Activated naive CD8-positive, alpha-beta T cell treated with anti-CD3 and anti-CD28 coated beads, Interleukin-2, amount 10 ng/mL, durations not matched to agents 7 days and 5 days (primary cell): ENCODE results near the gene CCDC116. TPM values are rescaled to one million over a fixed set of nuclear protein-coding genes. Genes with fewer than 3 reads are reported as not detected.
"Not testable (repeated sequence)": the region's sequence is repeated elsewhere in the genome, so short reads cannot be mapped to it uniquely, and the experiment has no call there.

ENCODE experiments used
- ATAC-seq: fragments of 150-1000 bp; cut with Tn5 transposase; one replicate; pipeline ENCODE4 v1.10.0; 2021; ENCODE audit warnings: low read depth, moderate library complexity
- POLR2A ChIA-PET: fragments of 350-600 bp; sonication (Branson Sonifier 250); formaldehyde crosslinking; loops from one replicate; lab custom pipeline; 2021; ENCODE audit warnings: antibody characterized with exemption; lab: Charles Lee
- DNase-seq: peaks from one replicate; pipeline ENCODE4 v3.0.0; 2021
- H3K27ac Mint-ChIP-seq: one replicate; pipeline ENCODE4 v1.8.0; 2022; ENCODE audit warnings: mild to moderate bottlenecking, mixed read lengths
- H3K27me3 Mint-ChIP-seq: one replicate; pipeline ENCODE4 v1.8.0; 2022; ENCODE audit warnings: mild to moderate bottlenecking, moderate library complexity, mixed read lengths
- H3K36me3 Mint-ChIP-seq: one replicate; pipeline ENCODE4 v1.8.0; 2021; ENCODE audit warnings: mild to moderate bottlenecking, mixed read lengths
- H3K4me1 Mint-ChIP-seq: one replicate; pipeline ENCODE4 v1.8.0; 2021; ENCODE audit warnings: mixed read lengths
- H3K4me3 Mint-ChIP-seq: one replicate; pipeline ENCODE4 v1.8.0; 2022; ENCODE audit warnings: mild to moderate bottlenecking, moderate library complexity, mixed read lengths
- H3K9me3 Mint-ChIP-seq: one replicate; pipeline ENCODE4 v1.8.0; 2021; ENCODE audit warnings: mixed read lengths
- total RNA-seq, 2 experiments: library from RNA; stranded (reverse); gene quantifications; one replicate each; pipeline ENCODE4 v1.2.3, GENCODE V29; 2021

Gene CCDC116
- under 1 TPM; 0.50 to 0.79 TPM for total RNA-seq

DNA sequence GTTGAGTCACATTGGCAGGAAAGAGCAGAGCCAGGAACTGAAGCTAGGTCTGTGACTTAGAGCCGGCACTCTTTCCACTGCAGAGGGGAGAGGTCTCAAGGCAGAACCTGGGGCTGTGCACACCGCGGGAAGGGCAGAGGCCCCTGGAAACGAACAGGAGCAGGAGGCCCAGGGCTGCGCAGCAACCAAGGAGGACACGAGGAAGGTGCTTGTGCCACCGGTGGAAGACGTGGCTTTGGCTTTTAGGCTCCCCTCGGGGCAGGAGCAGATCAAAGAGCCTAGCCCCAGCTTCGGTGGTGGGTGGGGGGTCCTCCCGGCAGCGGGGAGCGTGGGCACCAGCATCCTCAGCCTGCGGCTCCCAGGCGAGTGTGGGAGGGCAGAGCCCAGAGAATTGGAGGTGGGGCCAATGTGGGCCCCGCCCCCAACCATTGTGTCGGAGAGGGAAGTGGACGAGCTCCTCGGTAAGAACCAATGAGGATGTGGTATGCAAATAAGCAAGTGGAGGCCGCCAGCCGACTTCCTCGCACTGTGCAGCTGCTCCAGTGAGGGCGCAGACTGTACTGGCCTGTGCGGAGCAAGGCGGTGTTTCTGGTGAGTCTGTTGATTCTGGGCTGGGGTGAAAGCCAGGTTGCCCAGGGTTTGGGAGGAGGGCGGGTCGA is at the start of gene CCDC116:
Gene CCDC116 (plus strand): TSS at position 524 of the 659 bp plus-strand sequence. CDS start 422 bp downstream, outside the sequence.
- no peaks in the 10 kb centered on the region for H3K27me3 Mint-ChIP-seq
- ATAC-seq (peak; percentile 44), DNase-seq (peak; percentile 70)

GRCh38 chr22:21582801-21583740 is 49.5 kb upstream of the CCDC116 start:
- ATAC-seq: no peak
- Mint-ChIP-seq H3K27me3 (no peaks in the 10 kb centered on the region), H3K9me3 (no peaks in the 10 kb centered on the region), H3K36me3 (peaks cover 16% of the 10 kb centered on the region), H3K27ac (peak overlapping the region; percentile 4), H3K4me1 (peaks cover 27% of the 10 kb centered on the region), H3K4me3 (no peak overlapping the region)
- DNase-seq: no peak
- POLR2A ChIA-PET: no interaction called here

More for the DNA sequence above, at the start of gene CCDC116:
- Mint-ChIP-seq H3K4me1 (peaks cover 16% of the 10 kb centered on the region), H3K4me3 (peak within 1 kb of the TSS; percentile 19), H3K36me3 (peaks cover 10% of the 10 kb centered on the region), H3K9me3 (no peaks in the 10 kb centered on the region), H3K27ac (peak within 1 kb of the TSS; percentile 34)
- POLR2A ChIA-PET: interaction anchor here (7.0 kb wide), 1 partner anchor 10 kb away, joined by 94 read pairs; the partner anchor contains the start of gene SDF2L1

DNA sequence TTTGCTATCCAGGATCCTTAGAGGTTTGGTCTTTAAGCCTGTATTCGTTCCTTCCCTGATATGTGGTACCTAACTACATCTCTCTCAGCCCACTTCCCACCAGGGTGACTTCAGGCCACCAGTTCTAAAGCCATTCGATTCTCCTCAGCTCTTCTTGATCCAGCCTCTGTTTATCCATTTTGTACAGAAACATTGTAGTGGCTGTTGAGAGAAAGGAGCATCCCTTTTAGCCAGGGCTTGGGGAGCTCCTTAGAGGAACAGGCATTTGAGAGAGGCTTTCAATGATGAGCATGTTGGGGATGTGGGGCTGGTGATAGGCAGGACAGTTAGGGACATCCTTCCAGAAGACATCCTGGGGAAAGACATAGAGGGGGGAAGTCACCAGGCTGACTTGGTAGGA is 47.2 kb upstream of the CCDC116 start:
- Mint-ChIP-seq H3K4me3 (no peak overlapping the region), H3K9me3 (no peaks in the 10 kb centered on the region), H3K36me3 (peaks cover 12% of the 10 kb centered on the region), H3K27ac (peak overlapping the region; percentile 21), H3K27me3 (no peaks in the 10 kb centered on the region), H3K4me1 (peaks cover 31% of the 10 kb centered on the region)
- POLR2A ChIA-PET: no interaction called here
- ATAC-seq (no peak), DNase-seq (no peak)

DNA sequence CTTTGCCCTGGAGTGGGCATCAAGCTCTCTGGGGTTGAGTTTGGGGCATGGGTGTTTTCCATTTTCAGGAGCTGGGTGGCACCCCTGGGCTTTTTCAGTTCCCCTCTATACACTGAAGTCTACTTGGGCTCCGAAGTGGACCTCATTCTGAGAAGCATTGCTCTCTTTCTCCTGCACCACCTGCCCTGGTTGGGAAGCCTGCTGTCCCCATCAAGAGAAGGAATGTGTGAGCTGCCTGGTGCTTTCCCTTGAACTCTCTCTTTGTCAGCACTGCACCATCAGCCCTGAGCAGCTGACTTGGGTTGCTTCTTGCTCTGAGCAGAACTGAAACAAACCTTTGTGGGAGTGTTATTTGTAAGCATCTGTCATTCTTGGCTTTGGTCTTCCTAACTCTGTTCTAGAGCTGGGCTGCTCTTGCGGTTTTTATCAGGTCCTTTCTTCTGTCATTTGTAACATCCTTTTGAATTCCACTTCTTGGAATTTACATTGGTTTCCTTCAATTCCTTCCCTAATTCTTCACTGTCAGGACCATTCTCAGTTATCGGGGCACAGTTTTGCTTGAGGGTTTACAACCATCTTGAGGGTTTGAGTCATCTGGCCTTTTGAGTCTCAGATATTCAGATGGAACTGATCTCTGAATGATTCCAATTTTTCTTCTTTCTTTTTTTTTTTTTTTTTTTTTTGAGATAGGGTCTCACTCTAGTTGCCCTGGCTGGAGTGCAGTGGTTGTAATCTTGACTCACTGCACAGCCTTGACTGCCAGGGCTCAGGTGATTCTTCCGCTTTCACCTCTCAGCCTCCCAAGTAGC is 44.6 kb upstream of the CCDC116 start:
- POLR2A ChIA-PET: interaction anchor here (1.0 kb wide), 1 partner anchor 13 kb away, joined by 3 read pairs; no protein-coding TSS in a partner anchor
- Mint-ChIP-seq H3K27ac (peak overlapping the region; percentile 82), H3K4me3 (peak overlapping the region; percentile 29), H3K36me3 (peaks cover 12% of the 10 kb centered on the region), H3K9me3 (no peaks in the 10 kb centered on the region), H3K4me1 (peaks cover 40% of the 10 kb centered on the region), H3K27me3 (no peaks in the 10 kb centered on the region)
- DNase-seq (no peak), ATAC-seq (peak; percentile 91)

DNA sequence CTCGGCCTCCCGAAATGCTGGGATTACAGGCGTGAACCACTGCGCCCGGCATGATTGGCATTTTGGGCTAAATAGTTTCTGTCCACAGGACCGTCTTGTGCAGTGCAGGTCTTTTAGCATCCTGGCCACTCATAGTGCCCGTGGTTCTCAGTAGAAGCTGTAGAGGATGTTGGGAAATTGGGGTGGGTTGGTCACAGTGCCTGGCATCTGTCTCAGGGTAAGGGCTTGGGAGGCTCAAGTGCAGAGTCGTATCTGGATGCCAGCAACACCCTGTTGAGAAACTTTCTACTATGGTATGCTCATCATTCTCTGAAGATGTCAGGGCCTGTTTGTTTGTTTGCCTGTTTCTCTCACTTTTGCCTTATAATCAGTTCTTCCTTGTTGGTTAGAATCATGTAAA is 43.2 kb upstream of the CCDC116 start:
- POLR2A ChIA-PET: no interaction called here
- ATAC-seq: no peak
- no peaks in the 10 kb centered on the region for H3K9me3 Mint-ChIP-seq
- DNase-seq: no peak
- H3K27ac Mint-ChIP-seq: peak overlapping the region; percentile 30
- no peak overlapping the region for H3K4me3 Mint-ChIP-seq
- peaks cover 25% of the 10 kb centered on the region for H3K36me3 Mint-ChIP-seq
- H3K4me1 Mint-ChIP-seq: peaks cover 44% of the 10 kb centered on the region
- H3K27me3 Mint-ChIP-seq: no peaks in the 10 kb centered on the region

DNA sequence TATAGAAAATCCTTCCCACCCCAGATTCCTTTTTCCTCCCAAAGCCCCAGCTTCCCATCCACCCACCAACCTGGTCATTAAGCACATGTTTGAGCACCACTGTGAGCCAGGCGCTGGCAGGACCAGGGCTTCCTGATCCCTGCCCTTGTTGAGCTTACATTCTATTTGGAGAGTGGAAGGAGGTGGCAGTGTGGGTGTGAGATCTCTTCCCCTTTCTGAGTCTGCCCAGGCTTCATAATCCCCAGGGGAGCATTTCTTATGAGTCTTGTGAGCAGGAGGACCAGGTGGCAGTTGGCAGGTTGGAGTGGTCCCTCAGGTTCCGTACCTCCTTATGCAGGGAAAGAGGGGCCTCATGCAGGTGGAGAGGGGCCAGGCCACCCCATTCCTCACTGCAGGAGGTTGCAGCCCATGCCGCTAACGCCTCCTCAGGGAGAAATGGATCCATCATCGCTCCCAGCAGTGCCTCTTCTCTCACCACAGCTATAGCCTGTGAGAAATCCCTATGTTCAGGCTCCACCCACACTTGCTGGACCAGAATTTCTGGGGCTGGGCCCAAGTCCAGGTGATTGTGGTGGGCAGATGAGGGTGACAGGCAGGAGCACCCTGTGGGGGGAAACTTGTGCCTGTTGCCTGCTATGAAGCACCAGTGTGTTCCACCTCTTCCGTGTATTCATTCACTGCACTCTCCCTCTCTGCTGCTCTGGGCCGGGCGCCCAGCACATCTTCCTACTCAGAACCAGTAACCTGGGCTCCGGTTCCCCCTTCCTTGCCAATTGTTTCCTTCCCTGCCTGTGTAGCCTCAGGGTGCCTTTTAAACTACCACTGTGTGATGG is 41.5 kb upstream of the CCDC116 start:
- POLR2A ChIA-PET: no interaction called here
- Mint-ChIP-seq H3K27me3 (no peaks in the 10 kb centered on the region), H3K9me3 (no peaks in the 10 kb centered on the region), H3K4me3 (no peak overlapping the region), H3K36me3 (peaks cover 36% of the 10 kb centered on the region), H3K4me1 (peaks cover 39% of the 10 kb centered on the region), H3K27ac (peak overlapping the region; percentile 43)
- no peak for ATAC-seq
- DNase-seq: no peak

- Mint-ChIP-seq H3K27ac (peak overlapping the region; percentile 43), H3K27me3 (no peaks in the 10 kb centered on the region), H3K9me3 (no peaks in the 10 kb centered on the region), H3K4me1 (peaks cover 39% of the 10 kb centered on the region), H3K36me3 (peaks cover 41% of the 10 kb centered on the region), H3K4me3 (no peak overlapping the region)
- no peak for DNase-seq
- no peak for ATAC-seq
- POLR2A ChIA-PET: no interaction called here
These were observed 40.9 kb upstream of the CCDC116 start for GRCh38 chr22:21591695-21592094.

DNA sequence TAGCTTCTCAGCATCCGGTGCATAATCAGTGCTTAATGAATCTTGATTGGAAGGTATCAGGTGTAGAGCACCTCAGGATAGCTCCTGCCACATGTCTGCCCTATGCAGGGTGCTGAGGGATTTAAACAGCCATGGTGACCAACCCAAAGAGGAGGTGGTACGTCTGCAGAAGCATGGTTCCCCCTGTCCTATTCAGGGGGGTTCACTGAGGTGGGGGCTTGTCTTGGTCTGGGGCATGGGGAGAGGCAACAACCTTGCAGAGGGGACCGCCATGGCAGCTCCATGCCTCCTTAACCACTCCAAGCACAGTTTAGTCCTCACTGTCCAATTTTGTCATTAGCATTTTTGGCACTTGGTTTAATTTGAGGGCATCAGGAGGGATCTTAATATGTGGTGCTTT is 40.1 kb upstream of the CCDC116 start:
- H3K27ac Mint-ChIP-seq: no peak overlapping the region
- ATAC-seq (no peak), DNase-seq (no peak)
- H3K27me3 Mint-ChIP-seq: no peaks in the 10 kb centered on the region
- H3K4me3 Mint-ChIP-seq: no peak overlapping the region
- no peaks in the 10 kb centered on the region for H3K9me3 Mint-ChIP-seq
- POLR2A ChIA-PET: interaction anchor here (1.0 kb wide), 1 partner anchor 14 kb away, joined by 4 read pairs; no protein-coding TSS in a partner anchor
- peaks cover 43% of the 10 kb centered on the region for H3K36me3 Mint-ChIP-seq
- peaks cover 33% of the 10 kb centered on the region for H3K4me1 Mint-ChIP-seq

DNA sequence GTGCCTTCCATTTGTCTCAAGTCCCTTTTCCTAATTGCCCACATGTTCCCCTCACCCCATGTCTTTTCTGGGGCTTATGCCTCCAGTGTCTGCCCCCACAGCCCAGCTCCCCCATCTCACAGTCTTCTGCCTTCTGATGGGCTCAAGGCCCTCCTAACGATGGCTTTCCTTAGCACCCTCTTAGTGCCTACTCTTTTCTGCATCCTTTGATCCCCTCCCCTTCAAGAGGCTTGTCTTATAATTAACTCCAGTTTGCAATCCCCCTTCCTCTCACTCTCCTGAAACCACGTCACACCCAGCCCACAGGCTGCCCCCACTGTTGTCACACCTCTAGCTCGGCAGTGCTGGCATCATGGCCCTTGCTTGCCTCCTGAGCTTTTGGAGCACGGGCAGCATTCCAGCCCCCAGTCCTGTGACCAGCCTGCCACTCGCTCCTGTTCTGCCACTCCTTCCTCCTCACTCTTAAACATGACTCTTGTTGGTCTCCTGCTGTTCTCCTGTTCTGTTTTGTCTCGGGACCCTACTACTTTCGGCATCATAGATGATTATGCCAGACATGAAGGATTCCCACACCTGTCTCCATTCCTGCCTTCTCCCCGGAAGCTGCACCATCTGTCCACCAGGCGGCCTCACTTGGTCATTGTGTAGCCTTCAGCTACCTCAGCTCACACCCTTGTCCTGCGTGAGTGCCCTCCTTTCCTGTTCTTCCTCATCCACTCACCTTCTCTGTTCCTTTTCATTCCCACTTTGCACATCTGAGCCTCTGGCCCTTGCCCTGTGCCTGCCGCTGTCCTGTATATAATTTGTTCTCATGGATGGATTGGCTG is 38.9 kb upstream of the CCDC116 start:
- Mint-ChIP-seq H3K4me1 (peaks cover 28% of the 10 kb centered on the region), H3K9me3 (no peaks in the 10 kb centered on the region), H3K36me3 (peaks cover 37% of the 10 kb centered on the region), H3K27ac (no peak overlapping the region), H3K4me3 (no peak overlapping the region), H3K27me3 (no peaks in the 10 kb centered on the region)
- ATAC-seq (no peak), DNase-seq (no peak)
- POLR2A ChIA-PET: interaction anchor here (1.0 kb wide), 1 partner anchor 12 kb away, joined by 4 read pairs; no protein-coding TSS in a partner anchor

- POLR2A ChIA-PET: no interaction called here
- DNase-seq (no peak), ATAC-seq (no peak)
- H3K27ac Mint-ChIP-seq: no peak overlapping the region
- no peaks in the 10 kb centered on the region for H3K9me3 Mint-ChIP-seq
- H3K4me3 Mint-ChIP-seq: no peak overlapping the region
- no peaks in the 10 kb centered on the region for H3K27me3 Mint-ChIP-seq
- peaks cover 40% of the 10 kb centered on the region for H3K36me3 Mint-ChIP-seq
- peaks cover 27% of the 10 kb centered on the region for H3K4me1 Mint-ChIP-seq
These were observed 37.6 kb upstream of the CCDC116 start for GRCh38 chr22:21594865-21595452.

- DNase-seq, H3K4me3 Mint-ChIP-seq, ATAC-seq, H3K9me3 Mint-ChIP-seq, H3K27me3 Mint-ChIP-seq, H3K27ac Mint-ChIP-seq: not testable (repeated sequence)
- Mint-ChIP-seq H3K36me3 (peaks cover 40% of the 10 kb centered on the region), H3K4me1 (peaks cover 24% of the 10 kb centered on the region)
- POLR2A ChIA-PET: interaction anchor here (1.2 kb wide), 1 partner anchor 28 kb away, joined by 3 read pairs; the partner anchor contains the start of gene UBE2L3
These were observed 36.0 kb upstream of the CCDC116 start for GRCh38 chr22:21596356-21597135.
